ENCODE measurements around the gene NFASC. TPM values are rescaled to one million over a fixed set of nuclear protein-coding genes. Genes with fewer than 3 reads are reported as not detected.

The NFASC gene
- total RNA-seq, 1 experiment from 2014 or later = not detected

GRCh38 chr1:205065666-205066065 lies 195.0 kb downstream of the NFASC start:
- no peak for DNase-seq
- H3K9me3 Mint-ChIP-seq (ENCODE audit: low read depth, unreplicated experiment) = no peaks in the 10 kb centered on the region
- peaks cover 47% of the 10 kb centered on the region for H3K27me3 Mint-ChIP-seq (ENCODE audit: unreplicated experiment)
- no peak overlapping the region for H3K27ac Mint-ChIP-seq (ENCODE audit: unreplicated experiment)
- no TSS peak for BruUV-seq (replicated peaks)
- H3K4me1 Mint-ChIP-seq (ENCODE audit: low read depth, unreplicated experiment) = no peaks in the 10 kb centered on the region
- TF ChIP-seq CTCF (IDR thresholded peaks at IDR 0.05; ENCODE audit: unreplicated experiment) = no peak
- intact Hi-C loops (cut with micrococcal nuclease; ENCODE audit: unreplicated experiment) = no loop called here
- H3K36me3 Mint-ChIP-seq (ENCODE audit: insufficient read depth, unreplicated experiment) = no peaks in the 10 kb centered on the region
- CTCF ChIA-PET = interaction anchor here (1.2 kb wide), 1 partner anchor 73 kb away, joined by 4 read pairs; no protein-coding TSS in a partner anchor
- H3K4me3 Mint-ChIP-seq (ENCODE audit: low read depth, unreplicated experiment) = no peak overlapping the region

DNA sequence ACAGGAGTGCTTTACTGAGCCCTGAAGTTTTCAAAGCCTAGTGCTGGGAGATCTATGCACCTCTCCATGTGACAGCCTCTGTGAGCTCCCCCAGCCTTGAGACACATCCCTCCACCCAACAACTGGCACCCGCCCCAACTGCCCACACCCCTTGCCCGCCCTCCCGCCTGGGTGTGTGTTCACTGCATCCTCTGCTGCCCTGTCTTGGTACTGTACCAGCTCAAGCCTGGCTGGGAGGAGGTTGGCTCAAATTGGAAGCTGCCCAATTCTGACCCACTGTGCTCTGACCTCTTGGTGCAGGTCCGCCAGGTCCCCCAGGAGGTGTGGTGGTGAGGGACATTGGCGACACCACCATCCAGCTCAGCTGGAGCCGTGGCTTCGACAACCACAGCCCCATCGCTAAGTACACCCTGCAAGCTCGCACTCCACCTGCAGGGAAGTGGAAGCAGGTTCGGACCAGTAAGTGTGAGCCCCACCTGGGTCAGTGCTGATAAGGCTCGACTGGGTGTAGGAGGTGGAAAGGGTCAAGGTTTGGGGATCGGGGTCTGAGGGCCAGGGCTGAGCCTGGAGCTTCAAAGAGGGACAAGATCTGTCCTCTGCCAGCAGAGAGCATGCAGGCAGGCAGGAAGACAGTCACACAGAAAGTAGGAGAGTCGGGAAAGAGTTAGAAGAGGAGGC lies 195.6 kb downstream of the NFASC start:
- intact Hi-C loops (cut with micrococcal nuclease; ENCODE audit: unreplicated experiment) = no loop called here
- H3K27me3 Mint-ChIP-seq (ENCODE audit: unreplicated experiment) = peaks cover 47% of the 10 kb centered on the region
- no peaks in the 10 kb centered on the region for H3K4me1 Mint-ChIP-seq (ENCODE audit: low read depth, unreplicated experiment)
- no peaks in the 10 kb centered on the region for H3K36me3 Mint-ChIP-seq (ENCODE audit: insufficient read depth, unreplicated experiment)
- no peak overlapping the region for H3K27ac Mint-ChIP-seq (ENCODE audit: unreplicated experiment)
- no TSS peak for BruUV-seq (replicated peaks)
- TF ChIP-seq CTCF (IDR thresholded peaks at IDR 0.05; ENCODE audit: unreplicated experiment) = no peak
- H3K4me3 Mint-ChIP-seq (ENCODE audit: low read depth, unreplicated experiment) = no peak overlapping the region
- CTCF ChIA-PET = interaction anchor here (1.2 kb wide), 1 partner anchor 74 kb away, joined by 4 read pairs; no protein-coding TSS in a partner anchor
- H3K9me3 Mint-ChIP-seq (ENCODE audit: low read depth, unreplicated experiment) = no peaks in the 10 kb centered on the region
- DNase-seq = no peak

DNA sequence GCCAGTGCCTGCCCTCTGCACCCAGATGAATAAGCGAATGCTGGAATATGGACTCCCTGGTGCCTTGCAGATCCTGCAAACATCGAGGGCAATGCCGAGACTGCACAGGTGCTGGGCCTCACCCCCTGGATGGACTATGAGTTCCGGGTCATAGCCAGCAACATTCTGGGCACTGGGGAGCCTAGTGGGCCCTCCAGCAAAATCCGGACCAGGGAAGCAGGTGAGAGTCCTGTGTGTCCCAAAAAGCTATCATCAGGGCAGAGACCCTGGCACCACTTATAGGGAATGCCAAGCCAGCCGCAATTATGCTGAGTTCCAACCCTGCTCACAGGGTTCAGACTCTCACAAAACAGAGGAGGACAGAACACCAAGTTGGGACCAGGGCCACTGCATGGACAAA lies 196.4 kb downstream of the NFASC start:
- no peaks in the 10 kb centered on the region for H3K36me3 Mint-ChIP-seq (ENCODE audit: insufficient read depth, unreplicated experiment)
- no peak for TF ChIP-seq CTCF (IDR thresholded peaks at IDR 0.05; ENCODE audit: unreplicated experiment)
- H3K4me1 Mint-ChIP-seq (ENCODE audit: low read depth, unreplicated experiment) = no peaks in the 10 kb centered on the region
- no peak overlapping the region for H3K4me3 Mint-ChIP-seq (ENCODE audit: low read depth, unreplicated experiment)
- peaks cover 47% of the 10 kb centered on the region for H3K27me3 Mint-ChIP-seq (ENCODE audit: unreplicated experiment)
- DNase-seq = no peak
- CTCF ChIA-PET = no interaction called here
- no TSS peak for BruUV-seq (replicated peaks)
- H3K27ac Mint-ChIP-seq (ENCODE audit: unreplicated experiment) = no peak overlapping the region
- no peaks in the 10 kb centered on the region for H3K9me3 Mint-ChIP-seq (ENCODE audit: low read depth, unreplicated experiment)
- intact Hi-C loops (cut with micrococcal nuclease; ENCODE audit: unreplicated experiment) = no loop called here

GRCh38 chr1:205068001-205068400 lies 197.3 kb downstream of the NFASC start:
- no TSS peak for BruUV-seq (replicated peaks)
- no peak for DNase-seq
- Mint-ChIP-seq H3K9me3 (ENCODE audit: low read depth, unreplicated experiment) (no peaks in the 10 kb centered on the region), H3K36me3 (ENCODE audit: insufficient read depth, unreplicated experiment) (no peaks in the 10 kb centered on the region), H3K27ac (ENCODE audit: unreplicated experiment) (no peak overlapping the region), H3K4me1 (ENCODE audit: low read depth, unreplicated experiment) (no peaks in the 10 kb centered on the region), H3K4me3 (ENCODE audit: low read depth, unreplicated experiment) (no peak overlapping the region), H3K27me3 (ENCODE audit: unreplicated experiment) (peaks cover 43% of the 10 kb centered on the region)
- intact Hi-C loops (cut with micrococcal nuclease; ENCODE audit: unreplicated experiment) = no loop called here
- TF ChIP-seq CTCF (IDR thresholded peaks at IDR 0.05; ENCODE audit: unreplicated experiment) = no peak
- CTCF ChIA-PET = interaction anchor here (0.7 kb wide), 1 partner anchor 113 kb away, joined by 4 read pairs; no protein-coding TSS in a partner anchor

All from Calu3 (cell line).